B cell (primary cell): ENCODE results near the gene NKAIN2. TPM values are rescaled to one million over a fixed set of nuclear protein-coding genes. Genes with fewer than 3 reads are reported as not detected.

Experiments
- ATAC-seq: fragments of 200-7000 bp; cut with Tn5 transposase; one replicate; pipeline ENCODE4 v1.10.0; 2021; ENCODE audit warnings: low read depth, mild to moderate bottlenecking, moderate number of reproducible peaks, moderate library complexity
- CTCF ChIA-PET: fragments of 350-600 bp; sonication (Branson Sonifier 250); formaldehyde crosslinking; loops from one replicate; lab custom pipeline; 2021; ENCODE audit warnings: antibody characterized with exemption, inconsistent platforms; lab: Charles Lee
- POLR2A ChIA-PET: fragments of 350-600 bp; sonication (Branson Sonifier 250); formaldehyde crosslinking; loops from one replicate; lab custom pipeline; 2021; ENCODE audit warnings: antibody characterized with exemption; lab: Charles Lee
- DNase-seq: peaks from one replicate; pipeline ENCODE4 v3.0.0; 2013
- H2AFZ ChIP-seq: 2 replicates; pipeline ENCODE4 v1.6.1; 2012; ENCODE audit warnings: mild to moderate bottlenecking, low read depth, low read length; ENCODE audit not compliant: insufficient read depth, poor library complexity, severe bottlenecking
- H3K27ac ChIP-seq, 2 donors: 1 replicate in 1 of 2; 2 replicates in 1 of 2; pipeline ENCODE4 v1.5.1; 2012 to 2013; ENCODE audit warnings: low read length in 2 of 2, mild to moderate bottlenecking in 2 of 2, moderate library complexity in 1 of 2
- H3K27me3 ChIP-seq, 4 experiments: fragments of 200-600 bp in 1 of 4; sonication (generic) in 1 of 4; replicated peaks in 1 of 4; 1 replicate in 2 of 4; 2 replicates in 2 of 4; pipeline versions ENCODE4 v1.6.1 to v1.7.0; 2013 to 2016; ENCODE audit warnings: low read length in 3 of 4, mild to moderate bottlenecking in 2 of 4, mixed read lengths in 1 of 4, moderate library complexity in 1 of 4; ENCODE audit not compliant: insufficient read depth in 4 of 4, control insufficient read depth in 3 of 4; ENCODE audit errors: control extremely low read depth in 1 of 4
- H3K36me3 ChIP-seq, 2 experiments: replicated peaks in 1 of 2; 1 replicate in 1 of 2; 2 replicates in 1 of 2; pipeline versions ENCODE4 v1.6.1 to v1.7.1; 2013; ENCODE audit warnings: low read length in 1 of 2; ENCODE audit not compliant: insufficient read depth in 2 of 2, control insufficient read depth in 1 of 2; ENCODE audit errors: control extremely low read depth in 1 of 2, extremely low read depth in 1 of 2
- H3K4me1 ChIP-seq, 2 donors: fragments of 200-600 bp in 1 of 2; sonication (generic) in 1 of 2; 1 replicate in 1 of 2; 2 replicates in 1 of 2; pipeline versions ENCODE4 v1.5.1 to v1.6.1; 2013 to 2017; ENCODE audit warnings: low read length in 2 of 2; ENCODE audit not compliant: control insufficient read depth in 2 of 2, insufficient read depth in 2 of 2
- H3K4me2 ChIP-seq: replicated peaks from 2 replicates; pipeline ENCODE3; 2012; ENCODE audit warnings: mild to moderate bottlenecking, low read depth, low read length; ENCODE audit not compliant: poor library complexity, severe bottlenecking
- H3K4me3 ChIP-seq, 5 experiments: fragments of 200-600 bp in 1 of 5; sonication (generic) in 1 of 5; 1 replicate in 3 of 5; 2 replicates in 2 of 5; pipeline versions ENCODE4 v1.5.1 to v1.7.0; 2011 to 2016; ENCODE audit warnings: low read length in 4 of 5, mild to moderate bottlenecking in 4 of 5, low read depth in 2 of 5, control low read depth in 1 of 5, moderate library complexity in 1 of 5; ENCODE audit not compliant: insufficient read depth in 1 of 5; ENCODE audit errors: control extremely low read depth in 1 of 5, extremely low read depth in 1 of 5
- H3K79me2 ChIP-seq: fragments of 200-600 bp; sonication (generic); one replicate; pipeline ENCODE4 v1.6.0; 2016; ENCODE audit warnings: low read length; ENCODE audit not compliant: control insufficient read depth, insufficient read depth
- H3K9ac ChIP-seq: fragments of 200-600 bp; sonication (generic); 2 replicates; pipeline ENCODE4 v1.6.1; 2017; ENCODE audit warnings: mild to moderate bottlenecking, low read length, moderate library complexity
- H3K9me3 ChIP-seq, 3 donors: one replicate each; pipeline versions ENCODE4 v1.6.1 to v1.7.1; 2013; ENCODE audit warnings: low read length in 2 of 3; ENCODE audit not compliant: control insufficient read depth in 2 of 3, insufficient read depth in 1 of 3; ENCODE audit errors: control extremely low read depth in 1 of 3
- H4K20me1 ChIP-seq: 2 replicates; pipeline ENCODE4 v1.6.0; 2012; ENCODE audit warnings: mild to moderate bottlenecking, low read length; ENCODE audit not compliant: insufficient read depth, control insufficient read depth, poor library complexity, severe bottlenecking
- H3K27ac Mint-ChIP-seq: one replicate; pipeline ENCODE4 v1.8.0; 2021; ENCODE audit warnings: mixed read lengths
- H3K27me3 Mint-ChIP-seq: one replicate; pipeline ENCODE4 v1.8.0; 2021; ENCODE audit warnings: mixed read lengths
- H3K4me1 Mint-ChIP-seq: one replicate; pipeline ENCODE4 v1.8.0; 2021; ENCODE audit warnings: mixed read lengths
- H3K4me3 Mint-ChIP-seq: one replicate; pipeline ENCODE4 v1.8.0; 2021; ENCODE audit warnings: mixed read lengths
- H3K9me3 Mint-ChIP-seq: one replicate; pipeline ENCODE4 v1.8.0; 2022; ENCODE audit warnings: mixed read lengths; ENCODE audit not compliant: insufficient read depth
- EZH2 ChIP-seq: IDR thresholded peaks from 2 replicates; pipeline ENCODE4 v1.6.1; 2012; ENCODE audit warnings: borderline replicate concordance, low read depth, mild to moderate bottlenecking, moderate library complexity, low read length; ENCODE audit not compliant: insufficient read depth, poor library complexity, severe bottlenecking
- WGBS: methylation state at CpG from one replicate; pipeline ENCODE4 v1.1.5; 2013; ENCODE audit warnings: missing lambda C conversion rate; ENCODE audit not compliant: insufficient coverage; 5-methylcytosine and 5-hydroxymethylcytosine counted together
- intact Hi-C: fragments of 100-400 bp; cut with micrococcal nuclease; formaldehyde crosslinking; loops from one replicate; pipeline ENCODE4 v1.10.0; 2022
- polyA plus RNA-seq: library from polyadenylated mRNA; depleted of rRNA; stranded (reverse); fragments of >200 nt; gene quantifications from 2 replicates; pipeline ENCODE4 v1.2.3, GENCODE V29; 2012
- total RNA-seq, 2 donors: library from RNA; stranded (reverse); fragments of 120-200 nt in 1 of 2; gene quantifications; 1 replicate in 1 of 2; 2 replicates in 1 of 2; pipeline versions ENCODE4 v1.2.3 to v1.2.4, GENCODE V29; 2013 to 2022
- TF ChIP-seq, protein P1 (sequence below): fragments of 200-600 bp; IDR thresholded peaks from one replicate; pipeline ENCODE4 v1.8.0; 2022; ENCODE audit warnings: antibody characterized with exemption, mild to moderate bottlenecking

Gene NKAIN2
- total and polyA plus RNA-seq, 2 donors (not counting 1 experiment from before 2014, with no cell fraction given), result not detected

DNA sequence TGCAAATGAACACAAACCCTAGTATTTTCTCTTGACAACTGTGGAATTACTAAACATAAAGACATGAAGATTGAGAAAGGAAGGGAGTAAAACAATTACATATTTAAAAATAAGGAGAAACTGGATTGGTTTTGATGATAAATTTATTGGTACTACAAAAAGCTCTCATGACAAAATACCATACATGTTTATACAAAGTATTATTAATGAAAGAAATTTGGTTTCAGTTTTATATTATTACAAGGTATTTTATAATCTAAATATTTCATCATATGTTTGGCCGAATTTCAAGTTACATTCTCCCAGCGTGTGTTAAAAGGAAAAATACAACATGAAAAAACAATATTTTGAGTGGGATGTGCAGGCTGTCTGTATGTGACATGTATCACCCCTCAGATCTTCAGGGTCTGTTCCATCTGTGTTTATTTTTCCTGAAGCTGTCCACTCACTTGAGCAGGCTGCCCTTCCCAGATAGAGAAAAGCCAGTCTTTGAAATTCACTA, 568.4 kb downstream of the NKAIN2 start:
- no peaks in the 10 kb centered on the region for H3K9me3 ChIP-seq
- no CpG with 5 or more reads among the region's 2 CpGs for WGBS
- H3K79me2 ChIP-seq, result no peaks in the 10 kb centered on the region
- no peak overlapping the region for H3K9ac ChIP-seq
- DNase-seq (no peak), ATAC-seq (no peak)
- ChIA-PET CTCF (no interaction called here), POLR2A (no interaction called here)
- Mint-ChIP-seq H3K4me3 (no peak overlapping the region), H3K4me1 (no peaks in the 10 kb centered on the region), H3K27ac (no peak overlapping the region), H3K9me3 (no peaks in the 10 kb centered on the region), H3K27me3 (no peaks in the 10 kb centered on the region)
- H4K20me1 ChIP-seq, result no peaks in the 10 kb centered on the region
- no peak overlapping the region for H3K4me2 ChIP-seq
- intact Hi-C loops, result no loop called here
- no peaks in the 10 kb centered on the region for H3K27me3 ChIP-seq
- no peak overlapping the region for H3K27ac ChIP-seq
- H3K4me3 ChIP-seq, result no peak overlapping the region
- H3K4me1 ChIP-seq, result no peaks in the 10 kb centered on the region
- H2AFZ ChIP-seq, result no peak overlapping the region
- no peaks in the 10 kb centered on the region for H3K36me3 ChIP-seq
- TF ChIP-seq EZH2, result no peak
- TF ChIP-seq, protein P1, sequence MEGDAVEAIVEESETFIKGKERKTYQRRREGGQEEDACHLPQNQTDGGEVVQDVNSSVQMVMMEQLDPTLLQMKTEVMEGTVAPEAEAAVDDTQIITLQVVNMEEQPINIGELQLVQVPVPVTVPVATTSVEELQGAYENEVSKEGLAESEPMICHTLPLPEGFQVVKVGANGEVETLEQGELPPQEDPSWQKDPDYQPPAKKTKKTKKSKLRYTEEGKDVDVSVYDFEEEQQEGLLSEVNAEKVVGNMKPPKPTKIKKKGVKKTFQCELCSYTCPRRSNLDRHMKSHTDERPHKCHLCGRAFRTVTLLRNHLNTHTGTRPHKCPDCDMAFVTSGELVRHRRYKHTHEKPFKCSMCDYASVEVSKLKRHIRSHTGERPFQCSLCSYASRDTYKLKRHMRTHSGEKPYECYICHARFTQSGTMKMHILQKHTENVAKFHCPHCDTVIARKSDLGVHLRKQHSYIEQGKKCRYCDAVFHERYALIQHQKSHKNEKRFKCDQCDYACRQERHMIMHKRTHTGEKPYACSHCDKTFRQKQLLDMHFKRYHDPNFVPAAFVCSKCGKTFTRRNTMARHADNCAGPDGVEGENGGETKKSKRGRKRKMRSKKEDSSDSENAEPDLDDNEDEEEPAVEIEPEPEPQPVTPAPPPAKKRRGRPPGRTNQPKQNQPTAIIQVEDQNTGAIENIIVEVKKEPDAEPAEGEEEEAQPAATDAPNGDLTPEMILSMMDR, result no peak

- CTCF ChIA-PET, result no interaction called here
- Histone ChIP-seq H3K27ac (no peak overlapping the region), H2AFZ (no peak overlapping the region), H3K79me2 (no peaks in the 10 kb centered on the region), H3K27me3 (no peaks in the 10 kb centered on the region), H3K9ac (no peak overlapping the region), H3K4me1 (no peaks in the 10 kb centered on the region), H3K36me3 (no peaks in the 10 kb centered on the region), H3K9me3 (no peaks in the 10 kb centered on the region), H3K4me2 (no peak overlapping the region), H4K20me1 (no peaks in the 10 kb centered on the region), H3K4me3 (no peak overlapping the region)
- no peak for TF ChIP-seq EZH2
- TF ChIP-seq, protein P1, result no peak
- no peaks in the 10 kb centered on the region for H3K27me3 Mint-ChIP-seq
- no peak overlapping the region for H3K4me3 Mint-ChIP-seq
- POLR2A ChIA-PET, result no interaction called here
- no peak overlapping the region for H3K27ac Mint-ChIP-seq
- intact Hi-C loops, result no loop called here
- WGBS, result 36% methylated on average over 1 of the region's 1 CpG
- no peaks in the 10 kb centered on the region for H3K4me1 Mint-ChIP-seq
- no peak for ATAC-seq
- no peaks in the 10 kb centered on the region for H3K9me3 Mint-ChIP-seq
- no peak for DNase-seq
Observed at GRCh38 chr6:124373386-124373785, 569.7 kb downstream of the NKAIN2 start.
